GM18907 (cell line): ENCODE results near the gene BRWD1.
"Not testable (repeated sequence)": the region's sequence is repeated elsewhere in the genome, so short reads cannot be mapped to it uniquely, and the experiment has no call there.

ENCODE experiments used
- ATAC-seq: cut with Tn5 transposase; IDR thresholded peaks from one replicate; pipeline ENCODE4 v1.9.1; 2021; ENCODE audit warnings: mild to moderate bottlenecking, moderate library complexity; ENCODE audit not compliant: unreplicated experiment

Gene BRWD1

GRCh38 chr21:39176271-39176709 is 137.1 kb downstream of the BRWD1 start:
- no peak for ATAC-seq

GRCh38 chr21:39175665-39176064 is 137.8 kb downstream of the BRWD1 start:
- ATAC-seq, result no peak

GRCh38 chr21:39175154-39175553 is 138.3 kb downstream of the BRWD1 start:
- ATAC-seq, result no peak

- ATAC-seq, result no peak
Observed at GRCh38 chr21:39173716-39174680, 139.4 kb downstream of the BRWD1 start.

- no peak for ATAC-seq
Observed at GRCh38 chr21:39169906-39170305, 143.5 kb downstream of the BRWD1 start.

- no peak for ATAC-seq
Observed at GRCh38 chr21:39168800-39169199, 144.6 kb downstream of the BRWD1 start.

- ATAC-seq, result no peak
Observed at GRCh38 chr21:39164523-39164922, 148.9 kb downstream of the BRWD1 start.

GRCh38 chr21:39161064-39161463 is 152.4 kb downstream of the BRWD1 start:
- ATAC-seq, result no peak

- ATAC-seq, result no peak
Observed at GRCh38 chr21:39159342-39160063, 153.9 kb downstream of the BRWD1 start.

- ATAC-seq, result not testable (repeated sequence)
Observed at GRCh38 chr21:39157241-39157640, 156.2 kb downstream of the BRWD1 start.

GRCh38 chr21:39156024-39156423 is 157.4 kb downstream of the BRWD1 start:
- ATAC-seq, result no peak

GRCh38 chr21:39155578-39155977 is 157.9 kb downstream of the BRWD1 start:
- no peak for ATAC-seq

- no peak for ATAC-seq
Observed at GRCh38 chr21:39153842-39154241, 159.6 kb downstream of the BRWD1 start.

- ATAC-seq, result no peak
Observed at GRCh38 chr21:39153373-39153772, 160.1 kb downstream of the BRWD1 start.

GRCh38 chr21:39152271-39152670 is 161.2 kb downstream of the BRWD1 start:
- ATAC-seq, result no peak

- no peak for ATAC-seq
Observed at GRCh38 chr21:39150877-39151276, 162.6 kb downstream of the BRWD1 start.

GRCh38 chr21:39150316-39150715 is 163.1 kb downstream of the BRWD1 start:
- ATAC-seq, result no peak

GRCh38 chr21:39149882-39150281 is 163.6 kb downstream of the BRWD1 start:
- ATAC-seq, result no peak

- ATAC-seq, result no peak
Observed at GRCh38 chr21:39148975-39149374, 164.5 kb downstream of the BRWD1 start.

GRCh38 chr21:39144191-39144590 is 169.2 kb downstream of the BRWD1 start:
- no peak for ATAC-seq

GRCh38 chr21:39142972-39143371 is 170.5 kb downstream of the BRWD1 start:
- ATAC-seq, result no peak

GRCh38 chr21:39141502-39141901 is 171.9 kb downstream of the BRWD1 start:
- ATAC-seq, result no peak
